HG03571 (cell line): ENCODE results near the gene IRX1.

Source experiments
- ATAC-seq: cut with Tn5 transposase; IDR thresholded peaks from one replicate; pipeline ENCODE4 v1.9.1; 2021; ENCODE audit not compliant: unreplicated experiment

Gene IRX1

GRCh38 chr5:3595006-3595961 is at the start of gene IRX1:
Gene IRX1, plus strand, starts transcription at chr5:3595832. Its CDS starts 274 bp downstream, at chr5:3596106.
- ATAC-seq: no peak

GRCh38 chr5:3546028-3546427 is 49.6 kb upstream of the IRX1 start:
- no peak for ATAC-seq

- ATAC-seq: no peak
These were observed 31.5 kb upstream of the IRX1 start for GRCh38 chr5:3564116-3564515.

- ATAC-seq: no peak
These were observed 30.7 kb upstream of the IRX1 start for GRCh38 chr5:3564827-3565518.

GRCh38 chr5:3584724-3585531 is 10.7 kb upstream of the IRX1 start:
- ATAC-seq: no peak

GRCh38 chr5:3590161-3590966 is 5.3 kb upstream of the IRX1 start:
- no peak for ATAC-seq

- ATAC-seq: no peak
These were observed 4.4 kb upstream of the IRX1 start for GRCh38 chr5:3590967-3591900.

- no peak for ATAC-seq
These were observed 3.3 kb upstream of the IRX1 start for GRCh38 chr5:3592298-3592697.

- no peak for ATAC-seq
These were observed 1.7 kb upstream of the IRX1 start for GRCh38 chr5:3593771-3594509.

- no peak for ATAC-seq
These were observed 1.1 kb upstream of the IRX1 start for GRCh38 chr5:3594510-3595005.

- no peak for ATAC-seq
These were observed 711 bp downstream of the IRX1 start for GRCh38 chr5:3596261-3596825.

GRCh38 chr5:3596857-3597166 is 1.2 kb downstream of the IRX1 start:
- no peak for ATAC-seq

- ATAC-seq: no peak
These were observed 1.8 kb downstream of the IRX1 start for GRCh38 chr5:3597167-3598007.

- no peak for ATAC-seq
These were observed 2.6 kb downstream of the IRX1 start for GRCh38 chr5:3598207-3598606.

GRCh38 chr5:3598769-3599211 is 3.2 kb downstream of the IRX1 start:
- no peak for ATAC-seq

- ATAC-seq: no peak
These were observed 3.8 kb downstream of the IRX1 start for GRCh38 chr5:3599226-3600105.
